GM19240 (cell line): ENCODE results near the gene HNRNPU.
A peak's percentile ranks its signal among the peaks of the same experiment; 100 is the strongest.
"Not testable (repeated sequence)": the region's sequence is repeated elsewhere in the genome, so short reads cannot be mapped to it uniquely, and the experiment has no call there.

Source experiments
- DNase-seq: peaks from one replicate; pipeline ENCODE4 v3.0.0; 2011; ENCODE audit warnings: low spot score; ENCODE audit not compliant: insufficient read length

The HNRNPU gene

DNA sequence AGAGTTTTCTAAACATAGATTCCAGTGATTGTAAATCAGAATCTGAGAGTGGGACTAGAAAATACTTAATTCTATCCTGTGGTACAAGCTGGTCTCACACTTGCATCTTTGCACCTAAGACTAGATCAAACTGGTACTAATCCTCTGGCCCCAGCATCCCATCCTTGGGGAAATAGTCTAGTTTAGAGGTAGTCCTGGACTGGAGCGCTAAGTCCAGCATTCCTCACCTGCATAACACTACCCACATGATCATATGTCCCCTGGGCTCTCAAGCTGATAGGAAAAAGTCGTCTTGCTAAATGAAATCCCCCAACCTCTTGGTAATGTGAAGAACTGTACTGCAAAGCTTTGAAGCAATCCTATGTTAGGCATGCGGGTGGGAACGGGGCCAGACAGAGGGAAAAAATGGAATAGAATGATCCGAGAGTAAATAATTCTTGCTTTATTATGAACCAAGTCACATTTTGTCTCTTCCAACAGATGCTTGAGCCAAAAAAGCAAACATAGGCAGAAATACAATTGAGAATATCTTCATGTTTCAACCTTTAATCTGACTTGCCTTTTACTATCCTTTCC, 24.0 kb downstream of the HNRNPU start:
- DNase-seq, result no peak

- no peak for DNase-seq
These were observed 24.7 kb downstream of the HNRNPU start for GRCh38 chr1:244839656-244840055.

- DNase-seq, result no peak
These were observed 26.6 kb downstream of the HNRNPU start for GRCh38 chr1:244837597-244838258.

GRCh38 chr1:244836584-244836983, 27.8 kb downstream of the HNRNPU start:
- DNase-seq, result no peak

GRCh38 chr1:244836135-244836521, 28.2 kb downstream of the HNRNPU start:
- DNase-seq, result no peak

- no peak for DNase-seq
These were observed 28.8 kb downstream of the HNRNPU start, which contains the start of gene COX20 for GRCh38 chr1:244835276-244836134. TSS of gene COX20 (plus strand) at chr1:244835658. CDS start at chr1:244835715, 57 bp downstream.

GRCh38 chr1:244834543-244835275, 29.6 kb downstream of the HNRNPU start:
- DNase-seq, result peak; percentile 41

DNA sequence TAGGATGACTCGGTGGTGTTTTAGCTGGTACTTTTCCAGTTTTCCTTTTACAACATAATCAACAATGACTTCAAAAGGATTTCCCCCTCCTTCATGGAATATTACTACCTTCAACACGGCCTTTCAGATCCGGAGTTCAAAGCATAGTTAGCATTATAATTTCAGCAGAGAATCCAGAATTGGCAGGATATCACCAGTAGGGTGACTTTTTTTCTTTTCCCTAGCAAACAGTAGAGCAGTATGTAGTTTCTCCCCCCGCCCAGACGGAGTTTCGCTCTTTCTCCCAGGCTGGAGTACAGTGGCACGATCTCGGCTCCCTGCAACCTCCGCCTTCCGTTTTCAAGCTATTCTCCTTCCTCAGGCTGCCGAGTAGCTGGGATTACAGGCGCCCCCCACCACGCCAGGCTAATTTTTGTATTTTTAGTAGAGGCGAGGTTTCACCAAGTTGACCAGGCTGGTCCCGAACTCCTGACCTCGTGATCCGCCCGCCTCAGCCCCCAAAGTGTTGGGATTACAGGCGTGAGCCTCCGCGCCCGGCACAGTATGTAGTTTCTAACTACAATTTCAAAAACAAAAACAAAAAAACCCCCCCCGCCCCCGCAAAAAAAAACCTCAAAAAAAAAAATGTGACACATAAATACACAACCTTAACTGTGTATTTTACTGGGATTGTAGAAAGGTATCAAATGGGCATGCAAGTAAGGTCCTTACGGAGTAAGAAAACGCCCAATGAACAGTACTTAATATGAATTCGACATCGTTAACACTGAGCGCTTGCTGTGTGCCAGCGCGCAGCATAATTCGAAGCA, 30.4 kb downstream of the HNRNPU start:
- no peak for DNase-seq

- not testable (repeated sequence) for DNase-seq
These were observed 31.1 kb downstream of the HNRNPU start for GRCh38 chr1:244833260-244833659.

DNA sequence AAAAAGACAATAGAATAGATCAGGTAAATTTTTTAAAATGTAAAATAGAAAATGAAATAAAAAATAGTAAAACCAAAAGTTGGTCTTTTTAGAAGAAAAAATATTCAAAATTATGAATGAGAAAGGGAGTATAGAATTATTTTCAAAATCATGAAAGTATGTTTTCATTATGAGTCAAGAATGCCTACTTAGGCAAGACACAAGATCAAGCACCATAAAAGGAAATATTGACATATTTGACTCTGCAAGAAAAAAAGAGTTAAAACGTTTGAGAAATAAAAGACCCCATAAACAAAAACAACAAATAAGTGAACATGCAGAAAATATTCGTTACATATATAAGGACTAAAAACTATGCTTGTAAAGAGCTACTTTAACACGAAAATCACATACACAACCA, 33.7 kb downstream of the HNRNPU start:
- DNase-seq, result no peak

DNA sequence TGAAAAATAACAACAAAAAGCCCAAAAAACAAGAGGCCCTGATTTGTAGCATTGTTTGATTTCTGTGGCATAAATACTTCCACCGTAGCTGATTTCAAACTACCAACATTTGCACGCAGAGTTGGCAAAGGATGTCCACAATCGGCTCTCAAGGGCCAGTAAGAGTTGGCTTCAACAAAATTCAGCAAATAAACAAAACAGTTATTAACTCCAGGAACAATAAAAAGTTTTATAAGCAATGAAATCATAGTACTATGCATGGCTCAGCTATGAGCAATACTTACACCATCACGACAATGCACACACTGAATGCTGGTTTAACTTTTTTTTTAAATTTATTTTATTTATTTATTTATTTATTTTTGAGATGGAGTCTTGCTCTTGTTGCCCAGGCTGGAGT, 37.6 kb downstream of the HNRNPU start:
- no peak for DNase-seq

- no peak for DNase-seq
These were observed 41.5 kb downstream of the HNRNPU start for GRCh38 chr1:244822878-244823277.

DNA sequence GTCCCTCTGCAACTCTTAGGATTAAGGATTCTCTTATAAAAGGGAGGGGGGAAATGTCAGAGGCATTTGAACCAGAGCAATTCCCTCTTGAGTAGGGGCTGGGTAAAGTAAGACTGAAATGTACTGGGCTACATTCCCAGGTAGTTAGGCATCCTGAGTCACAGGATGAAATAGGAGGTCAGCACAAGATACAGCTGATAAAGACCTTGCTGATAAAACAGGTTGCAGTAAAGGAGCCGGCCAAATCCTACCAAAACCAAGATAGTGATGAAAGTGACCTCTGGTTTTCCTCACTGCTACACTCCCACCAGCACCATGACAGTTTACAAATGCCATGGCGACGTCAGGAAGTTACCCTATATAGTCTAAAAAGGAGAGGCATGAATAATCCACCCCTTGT, 43.2 kb downstream of the HNRNPU start:
- DNase-seq, result no peak

DNA sequence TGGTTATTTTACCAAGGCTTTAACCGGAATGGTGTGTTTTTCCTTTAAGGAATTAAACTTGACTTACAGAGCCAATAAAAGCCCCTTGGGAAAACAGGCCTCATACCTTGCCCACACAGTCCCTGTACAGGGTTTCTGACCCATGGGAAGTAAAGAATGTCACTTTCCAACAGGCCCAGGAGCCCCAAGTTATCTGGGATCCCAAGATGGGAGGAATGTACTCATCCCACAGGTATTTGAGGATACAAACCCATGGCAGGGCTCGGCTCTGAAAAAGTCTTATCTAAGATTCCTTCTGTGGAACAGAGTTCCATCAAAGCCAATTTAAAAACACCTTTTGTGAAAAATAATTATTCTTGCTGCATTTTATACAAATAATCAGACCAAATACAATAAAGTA, 44.2 kb downstream of the HNRNPU start:
- no peak for DNase-seq

GRCh38 chr1:244817415-244817894, 46.9 kb downstream of the HNRNPU start:
- DNase-seq, result no peak

DNA sequence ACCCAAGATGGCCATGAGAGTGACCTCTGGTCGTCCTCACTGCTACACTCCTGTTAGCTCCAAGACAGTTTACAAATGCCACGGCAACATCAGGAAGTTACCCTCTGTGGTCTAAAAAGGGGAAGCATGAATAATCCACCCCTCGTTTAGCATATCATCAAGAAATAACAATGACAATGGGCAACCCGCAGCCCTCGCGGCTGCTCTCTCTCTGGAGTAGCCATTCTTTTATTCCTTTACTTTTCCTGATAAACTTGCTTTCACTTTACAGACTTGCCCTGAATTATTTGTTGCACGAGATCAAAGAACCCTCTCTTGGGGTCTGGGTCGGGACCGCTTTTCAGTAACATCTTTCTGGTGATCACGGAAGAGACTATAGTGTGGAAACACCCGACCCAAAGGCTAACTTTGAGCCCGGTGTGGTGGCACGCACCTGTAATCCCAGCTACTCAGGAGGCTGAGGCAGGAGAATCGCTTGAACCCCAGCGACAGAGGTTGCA, 48.7 kb downstream of the HNRNPU start:
- no peak for DNase-seq

DNA sequence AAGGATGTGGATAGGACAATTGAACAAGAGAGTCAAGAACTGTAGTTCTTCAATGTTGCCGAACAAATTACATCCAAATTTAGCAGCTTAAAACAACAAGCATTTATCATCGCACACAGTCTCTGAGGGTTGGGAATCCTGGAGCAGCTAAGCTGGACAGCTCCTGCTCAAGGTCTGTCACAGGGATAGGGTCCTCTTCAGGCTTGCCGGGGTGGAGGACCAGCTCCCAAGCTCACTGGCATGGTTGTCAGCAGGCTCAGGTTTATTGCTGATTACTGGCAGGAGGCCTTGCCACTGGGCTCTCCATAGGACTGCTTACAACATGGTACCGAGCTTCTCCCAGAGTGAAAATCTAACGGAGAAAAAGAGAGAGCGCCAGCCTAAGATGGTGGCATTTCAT, 51.0 kb downstream of the HNRNPU start:
- DNase-seq, result no peak

DNA sequence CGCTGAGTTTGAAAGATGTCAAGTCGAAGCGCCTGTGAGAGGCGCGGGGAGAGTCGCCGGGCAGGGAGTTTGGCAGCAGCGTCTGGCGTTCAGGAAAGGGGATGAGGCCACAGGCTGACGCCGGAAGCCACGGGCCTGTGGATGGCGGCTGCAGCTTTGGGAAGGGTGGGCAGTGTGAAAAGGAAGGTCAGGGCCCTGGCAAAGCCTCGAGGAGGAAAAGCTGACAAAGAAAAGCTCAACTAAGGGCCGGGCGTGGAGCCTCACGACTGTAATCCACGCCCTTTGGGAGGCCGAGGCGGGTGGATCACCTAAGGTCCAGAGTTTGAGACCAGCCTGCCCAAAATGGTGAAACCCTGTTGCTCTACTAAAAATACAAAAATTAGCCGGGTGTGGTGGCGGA, 54.1 kb downstream of the HNRNPU start:
- no peak for DNase-seq

- no peak for DNase-seq
These were observed 57.2 kb downstream of the HNRNPU start for GRCh38 chr1:244807138-244807537.

DNA sequence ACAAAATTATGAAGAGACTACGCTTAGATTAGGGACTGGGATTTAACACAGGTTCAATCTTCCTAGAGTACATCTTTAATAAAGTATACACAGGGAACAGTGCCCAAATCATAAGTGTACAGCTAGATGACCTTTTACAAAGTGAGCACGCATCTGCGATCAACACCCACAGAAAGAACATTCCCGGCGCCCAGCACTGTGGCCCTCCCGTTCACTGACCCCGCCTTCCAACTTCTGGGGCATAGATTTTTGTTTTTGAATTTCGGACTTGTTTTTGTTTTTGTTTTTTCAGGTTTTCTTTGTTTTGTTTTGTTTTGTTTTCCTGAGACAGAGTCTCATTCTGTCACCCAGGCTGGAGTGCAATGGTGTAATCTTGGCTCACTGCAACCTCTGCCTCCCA, 59.5 kb downstream of the HNRNPU start:
- DNase-seq, result no peak
